ENCODE results near the gene FMO1.
"Not testable (repeated sequence)": the region's sequence is repeated elsewhere in the genome, so short reads cannot be mapped to it uniquely, and the experiment has no call there.

Gene FMO1

DNA sequence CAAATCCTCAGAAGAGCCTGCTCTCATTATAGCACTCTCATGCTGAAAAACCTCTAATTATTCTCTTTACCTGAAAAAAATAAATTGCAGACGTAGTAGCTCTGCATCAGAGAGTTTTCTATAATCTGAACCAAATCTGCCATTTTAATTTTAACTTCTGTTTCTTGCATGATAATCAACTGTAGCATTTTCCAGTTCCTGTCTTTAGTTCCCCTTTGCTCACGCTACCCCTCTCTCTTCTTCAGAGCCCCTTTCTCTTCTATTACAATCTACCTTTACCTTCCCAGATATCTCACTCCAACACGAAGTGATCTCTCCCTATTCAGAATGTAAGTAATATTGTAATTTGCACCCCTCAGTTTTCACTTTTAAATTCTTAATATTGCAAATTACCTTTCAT is 31.4 kb downstream of the FMO1 start:
- no peak overlapping the region for H3K27ac ChIP-seq
- TF ChIP-seq ZFX (IDR thresholded peaks at IDR 0.05; ENCODE audit: borderline replicate concordance): no peak

DNA sequence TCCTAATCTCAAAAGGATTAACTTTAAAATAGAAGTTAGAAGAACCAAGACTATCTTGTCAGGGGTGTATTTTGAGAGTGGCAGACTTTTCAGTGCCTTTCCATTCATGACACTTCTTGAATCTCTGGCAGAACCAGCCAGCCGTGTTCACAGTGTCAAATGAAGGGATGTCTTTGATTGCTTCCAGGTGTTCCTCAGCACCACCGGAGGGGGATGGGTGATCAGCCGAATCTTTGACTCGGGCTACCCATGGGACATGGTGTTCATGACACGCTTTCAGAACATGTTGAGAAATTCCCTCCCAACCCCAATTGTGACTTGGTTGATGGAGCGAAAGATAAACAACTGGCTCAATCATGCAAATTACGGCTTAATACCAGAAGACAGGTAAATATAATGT is 32.3 kb downstream of the FMO1 start:
- no peak overlapping the region for H3K27ac ChIP-seq
- no peak for TF ChIP-seq ZFX (IDR thresholded peaks at IDR 0.05; ENCODE audit: borderline replicate concordance)
- TF ChIP-seq, protein P1, sequence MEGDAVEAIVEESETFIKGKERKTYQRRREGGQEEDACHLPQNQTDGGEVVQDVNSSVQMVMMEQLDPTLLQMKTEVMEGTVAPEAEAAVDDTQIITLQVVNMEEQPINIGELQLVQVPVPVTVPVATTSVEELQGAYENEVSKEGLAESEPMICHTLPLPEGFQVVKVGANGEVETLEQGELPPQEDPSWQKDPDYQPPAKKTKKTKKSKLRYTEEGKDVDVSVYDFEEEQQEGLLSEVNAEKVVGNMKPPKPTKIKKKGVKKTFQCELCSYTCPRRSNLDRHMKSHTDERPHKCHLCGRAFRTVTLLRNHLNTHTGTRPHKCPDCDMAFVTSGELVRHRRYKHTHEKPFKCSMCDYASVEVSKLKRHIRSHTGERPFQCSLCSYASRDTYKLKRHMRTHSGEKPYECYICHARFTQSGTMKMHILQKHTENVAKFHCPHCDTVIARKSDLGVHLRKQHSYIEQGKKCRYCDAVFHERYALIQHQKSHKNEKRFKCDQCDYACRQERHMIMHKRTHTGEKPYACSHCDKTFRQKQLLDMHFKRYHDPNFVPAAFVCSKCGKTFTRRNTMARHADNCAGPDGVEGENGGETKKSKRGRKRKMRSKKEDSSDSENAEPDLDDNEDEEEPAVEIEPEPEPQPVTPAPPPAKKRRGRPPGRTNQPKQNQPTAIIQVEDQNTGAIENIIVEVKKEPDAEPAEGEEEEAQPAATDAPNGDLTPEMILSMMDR (IDR thresholded peaks at IDR 0.05): no peak

DNA sequence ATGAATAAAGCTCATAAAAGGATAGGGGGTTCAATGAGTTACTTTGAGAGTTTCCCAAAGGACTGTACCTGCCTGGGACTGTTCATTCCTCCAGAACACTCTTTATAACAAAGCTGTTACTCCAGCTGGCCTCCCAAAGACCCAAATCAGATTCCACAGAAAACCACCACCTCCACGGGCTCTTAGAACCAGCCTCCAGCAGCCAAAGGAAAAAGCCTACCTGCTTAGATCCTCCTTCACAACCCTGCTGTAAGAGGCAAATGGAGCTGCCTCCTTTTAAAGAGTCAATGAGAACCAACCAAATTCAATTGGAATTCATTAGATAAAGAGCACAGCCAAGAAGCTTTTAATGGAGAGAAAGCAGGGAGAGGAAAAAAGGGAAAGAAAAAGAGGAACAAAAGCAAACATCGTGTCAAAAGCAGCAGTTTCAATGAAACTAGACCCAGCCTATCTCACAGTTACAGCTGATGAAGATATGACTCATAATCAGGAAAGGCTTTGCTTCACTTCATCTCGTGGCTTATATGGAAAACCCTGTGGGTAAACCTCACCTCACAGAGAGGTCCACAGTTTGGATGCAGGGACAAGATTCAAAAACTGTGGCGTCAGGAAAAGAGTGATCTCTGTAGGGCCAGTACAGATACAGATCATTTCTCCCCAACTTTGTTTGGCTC is 37.9 kb downstream of the FMO1 start:
- TF ChIP-seq ZFX (IDR thresholded peaks at IDR 0.05; ENCODE audit: borderline replicate concordance): no peak
- TF ChIP-seq, protein P1 (IDR thresholded peaks at IDR 0.05): no peak

DNA sequence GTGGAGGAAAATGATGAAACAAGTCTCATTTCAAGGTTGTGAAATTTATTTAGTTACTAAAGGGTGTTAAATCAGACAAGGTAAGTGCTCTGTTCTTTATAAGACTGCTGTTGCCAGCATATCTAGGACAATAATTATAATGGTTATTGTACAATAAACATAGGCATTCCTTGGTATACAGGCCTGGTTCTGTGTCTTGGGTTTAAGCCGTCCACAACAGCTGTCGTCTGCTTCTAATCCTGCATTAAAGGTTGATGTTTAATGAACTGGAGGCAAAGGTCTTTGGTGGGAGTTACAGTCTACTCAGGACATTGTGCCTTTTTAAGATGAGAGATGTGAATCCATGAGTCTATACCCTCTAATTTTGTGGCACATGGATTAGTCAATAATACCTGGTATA is 42.3 kb downstream of the FMO1 start:
- H3K27ac ChIP-seq: no peak overlapping the region
- TF ChIP-seq, protein P1 (IDR thresholded peaks at IDR 0.05): no peak
- no peak for TF ChIP-seq ZFX (IDR thresholded peaks at IDR 0.05; ENCODE audit: borderline replicate concordance)

More for the DNA sequence above, 37.9 kb downstream of the FMO1 start:
- no peak overlapping the region for H3K27ac ChIP-seq

DNA sequence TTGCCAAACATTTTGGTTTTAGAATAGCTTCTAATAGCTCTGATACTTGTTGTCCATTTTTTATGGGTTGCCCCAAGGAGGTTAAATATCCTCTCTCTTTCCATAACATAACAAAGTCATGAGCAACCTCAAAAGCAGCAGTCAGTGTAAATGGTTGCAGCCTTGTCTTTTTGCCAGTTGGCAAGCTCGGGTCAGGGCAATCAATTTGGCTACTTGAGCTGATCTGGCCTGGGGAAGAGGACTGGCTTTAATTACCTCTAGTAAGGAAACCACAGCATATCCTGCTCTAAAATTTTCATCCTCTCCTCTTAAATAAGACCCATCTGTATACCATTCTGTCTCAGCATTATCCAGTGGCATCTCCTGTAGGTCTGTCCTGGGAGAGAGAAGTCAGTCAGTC is 44.5 kb downstream of the FMO1 start:
- no peak for TF ChIP-seq ZFX (IDR thresholded peaks at IDR 0.05; ENCODE audit: borderline replicate concordance)
- TF ChIP-seq, protein P1 (IDR thresholded peaks at IDR 0.05): no peak
- no peak overlapping the region for H3K27ac ChIP-seq

DNA sequence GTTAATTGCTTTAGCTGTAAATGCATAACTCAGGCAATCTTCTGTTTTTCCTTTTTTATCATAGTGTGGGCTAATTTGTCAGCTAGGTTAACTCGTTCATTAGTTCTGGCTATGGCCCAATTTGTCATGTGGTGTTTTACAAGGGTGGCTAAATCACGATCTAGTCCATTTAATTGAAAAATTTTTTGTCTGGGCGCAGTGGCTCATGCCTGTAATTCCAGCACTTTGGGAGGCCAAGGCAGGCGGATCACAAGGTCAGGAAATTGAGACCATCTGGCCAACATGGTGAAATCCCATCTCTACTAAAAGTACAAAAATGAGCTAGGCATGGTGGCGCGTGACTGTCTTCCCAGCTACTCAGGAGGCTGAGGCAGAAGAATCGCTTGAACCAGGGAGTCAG is 47.1 kb downstream of the FMO1 start:
- H3K27ac ChIP-seq: not testable (repeated sequence)

DNA sequence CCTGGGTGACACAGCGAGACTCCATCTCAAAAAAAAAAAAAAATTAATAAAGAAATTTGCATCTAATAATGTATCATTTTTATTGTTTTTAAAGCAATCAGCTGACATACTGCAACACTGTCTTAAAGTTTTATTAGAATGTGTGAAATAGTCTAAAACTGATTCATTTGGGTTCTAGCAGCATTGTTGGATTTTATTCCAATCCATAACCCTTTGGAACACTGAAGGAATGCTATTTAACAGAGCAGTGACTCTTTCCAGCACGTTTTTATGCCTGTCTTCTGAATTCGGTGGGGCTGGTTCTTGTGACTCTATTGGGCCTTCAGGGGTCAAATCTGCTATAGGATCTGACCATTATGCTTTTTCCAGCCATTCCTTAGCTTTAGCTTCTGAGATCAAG is 47.5 kb downstream of the FMO1 start:
- TF ChIP-seq ZFX (IDR thresholded peaks at IDR 0.05; ENCODE audit: borderline replicate concordance): no peak
- TF ChIP-seq, protein P1 (IDR thresholded peaks at IDR 0.05): no peak
- no peak overlapping the region for H3K27ac ChIP-seq

DNA sequence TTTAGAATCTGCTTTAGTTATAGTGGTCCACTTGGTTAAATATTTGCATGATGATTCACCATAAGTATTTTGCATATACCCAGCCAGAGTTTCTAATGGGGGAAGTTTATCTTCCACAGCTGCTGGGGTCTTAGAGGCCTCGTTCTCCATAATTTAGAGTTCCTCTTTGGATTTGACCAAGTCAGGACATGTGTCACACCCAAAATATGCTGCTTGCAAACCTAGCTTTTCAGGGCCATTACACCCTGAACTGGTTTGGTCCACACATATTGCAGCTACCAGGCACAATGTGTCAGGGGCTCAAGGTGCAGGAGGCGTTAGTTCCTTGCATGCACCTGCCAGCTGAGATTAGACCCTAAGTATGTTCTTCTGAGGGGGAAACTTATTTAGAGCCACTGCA is 48.6 kb downstream of the FMO1 start:
- no peak overlapping the region for H3K27ac ChIP-seq
- TF ChIP-seq, protein P1 (IDR thresholded peaks at IDR 0.05): no peak
- no peak for TF ChIP-seq ZFX (IDR thresholded peaks at IDR 0.05; ENCODE audit: borderline replicate concordance)

All from 22Rv1 (cell line).